Measurements from ENCODE around the gene EXOC2.
A peak's percentile ranks its signal among the peaks of the same experiment; 100 is the strongest.

EXOC2 gene

GRCh38 chr6:513961-514360 is 179.0 kb downstream of the EXOC2 start:
- no peak for DNase-seq

GRCh38 chr6:513058-513457 is 179.9 kb downstream of the EXOC2 start:
- DNase-seq: no peak

GRCh38 chr6:511488-512137 is 181.3 kb downstream of the EXOC2 start:
- DNase-seq: no peak

- no peak for DNase-seq
These were observed 183.3 kb downstream of the EXOC2 start for GRCh38 chr6:509676-510075.

- DNase-seq: no peak
These were observed 184.3 kb downstream of the EXOC2 start for GRCh38 chr6:508614-509013.

GRCh38 chr6:508006-508405 is 184.9 kb downstream of the EXOC2 start:
- DNase-seq: no peak

GRCh38 chr6:506920-507622 is 185.9 kb downstream of the EXOC2 start:
- DNase-seq: no peak

- no peak for DNase-seq
These were observed 186.4 kb downstream of the EXOC2 start for GRCh38 chr6:506508-506907.

GRCh38 chr6:505374-505773 is 187.6 kb downstream of the EXOC2 start:
- no peak for DNase-seq

- DNase-seq: no peak
These were observed 188.4 kb downstream of the EXOC2 start for GRCh38 chr6:504446-504980.

GRCh38 chr6:503610-504362 is 189.2 kb downstream of the EXOC2 start:
- DNase-seq: no peak

GRCh38 chr6:502761-503160 is 190.2 kb downstream of the EXOC2 start:
- DNase-seq: no peak

GRCh38 chr6:501891-502601 is 190.9 kb downstream of the EXOC2 start:
- DNase-seq: peak; percentile 25

GRCh38 chr6:499617-500016 is 193.3 kb downstream of the EXOC2 start:
- no peak for DNase-seq

- DNase-seq: no peak
These were observed 194.1 kb downstream of the EXOC2 start for GRCh38 chr6:498795-499231.

GRCh38 chr6:497258-497657 is 195.7 kb downstream of the EXOC2 start:
- DNase-seq: no peak

GRCh38 chr6:496649-497048 is 196.3 kb downstream of the EXOC2 start:
- DNase-seq: no peak

- DNase-seq: no peak
These were observed 198.5 kb downstream of the EXOC2 start for GRCh38 chr6:494394-494793.

GRCh38 chr6:493840-494239 is 199.1 kb downstream of the EXOC2 start:
- no peak for DNase-seq

- no peak for DNase-seq
These were observed 200.0 kb downstream of the EXOC2 start for GRCh38 chr6:492816-493414.

GRCh38 chr6:492178-492577 is 200.8 kb downstream of the EXOC2 start:
- DNase-seq: no peak

GRCh38 chr6:491233-491632 is 201.7 kb downstream of the EXOC2 start:
- peak; percentile 22 for DNase-seq

Data from T-helper 9 cell (primary cell).